ENCODE measurements around the gene TRIM72. TPM values are rescaled to one million over a fixed set of nuclear protein-coding genes. Genes with fewer than 3 reads are reported as not detected.

TRIM72 gene
- total and polyA plus RNA-seq, 2 donors (not counting 3 experiments of a cell fraction or from before 2014, with no cell fraction given), result not detected

DNA sequence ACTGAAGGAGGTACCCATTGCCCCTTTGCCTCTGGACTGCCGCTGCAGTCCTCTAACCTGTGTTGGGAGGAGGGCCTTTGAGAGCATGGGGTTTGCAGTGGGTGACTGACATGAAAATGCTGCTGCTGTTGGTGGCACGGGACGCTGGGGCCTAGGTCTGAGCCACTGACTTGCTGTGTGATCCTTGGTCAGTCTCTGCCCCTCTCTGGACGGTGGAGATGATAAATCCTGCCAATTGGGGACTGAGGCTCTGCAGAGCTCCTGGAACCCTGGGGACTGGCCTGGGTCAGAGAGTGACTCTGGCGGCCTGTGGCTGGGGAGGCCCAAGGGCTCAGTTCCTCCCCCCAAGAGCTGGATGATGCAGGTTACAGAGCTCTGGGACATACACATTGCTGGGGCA, 9.1 kb downstream of the TRIM72 start:
- no TSS peak for BruUV-seq (replicated peaks)
- Histone ChIP-seq H2AFZ (ENCODE audit: low read depth, low read length) (no peak overlapping the region), H3K9me3 (replicated peaks; ENCODE audit: control insufficient read depth, insufficient read depth, low read length) (no peaks in the 10 kb centered on the region), H3K27ac (ENCODE audit: insufficient read depth, low read depth, low read length) (no peak overlapping the region), H3K79me2 (ENCODE audit: control insufficient read depth, insufficient read depth, low read length) (no peaks in the 10 kb centered on the region), H3K4me2 (ENCODE audit: insufficient read depth, low read length) (no peak overlapping the region), H3K4me3 (replicated peaks in 1 of 3; ENCODE audit: insufficient read depth in 1 of 3, low read depth in 1 of 3, low read length in 3 of 3) (no peak overlapping the region), H3K4me1 (ENCODE audit: control insufficient read depth, extremely low read depth, insufficient read depth, low read length) (no peaks in the 10 kb centered on the region), H3K9me1 (replicated peaks; ENCODE audit: control insufficient read depth, extremely low read depth, insufficient read depth, low read length) (no peaks in the 10 kb centered on the region), H4K20me1 (replicated peaks; ENCODE audit: control insufficient read depth, extremely low read depth, insufficient read depth, low read length) (no peaks in the 10 kb centered on the region), H3K27me3 (ENCODE audit: control insufficient read depth in 2 of 2, insufficient read depth in 2 of 2, low read length in 2 of 2) (no peaks in the 10 kb centered on the region), H3K9ac (replicated peaks; ENCODE audit: extremely low read depth, insufficient read depth, low read length) (no peak overlapping the region), H3K36me3 (ENCODE audit: control insufficient read depth in 2 of 2, extremely low read depth in 1 of 2, insufficient read depth in 2 of 2, low read length in 2 of 2) (no peaks in the 10 kb centered on the region)
- CTCF ChIA-PET, result no interaction called here
- dilution Hi-C loops (cut with MboI; ENCODE audit: extremely low pct_ligation_motif_present, low sequenced_read_pairs), result no loop called here
- FAIRE-seq (no peak), DNase-seq (ENCODE audit: low read depth, low spot score) (no peak)
- POLR2A ChIA-PET, result no interaction called here
- TF ChIP-seq, protein P1, sequence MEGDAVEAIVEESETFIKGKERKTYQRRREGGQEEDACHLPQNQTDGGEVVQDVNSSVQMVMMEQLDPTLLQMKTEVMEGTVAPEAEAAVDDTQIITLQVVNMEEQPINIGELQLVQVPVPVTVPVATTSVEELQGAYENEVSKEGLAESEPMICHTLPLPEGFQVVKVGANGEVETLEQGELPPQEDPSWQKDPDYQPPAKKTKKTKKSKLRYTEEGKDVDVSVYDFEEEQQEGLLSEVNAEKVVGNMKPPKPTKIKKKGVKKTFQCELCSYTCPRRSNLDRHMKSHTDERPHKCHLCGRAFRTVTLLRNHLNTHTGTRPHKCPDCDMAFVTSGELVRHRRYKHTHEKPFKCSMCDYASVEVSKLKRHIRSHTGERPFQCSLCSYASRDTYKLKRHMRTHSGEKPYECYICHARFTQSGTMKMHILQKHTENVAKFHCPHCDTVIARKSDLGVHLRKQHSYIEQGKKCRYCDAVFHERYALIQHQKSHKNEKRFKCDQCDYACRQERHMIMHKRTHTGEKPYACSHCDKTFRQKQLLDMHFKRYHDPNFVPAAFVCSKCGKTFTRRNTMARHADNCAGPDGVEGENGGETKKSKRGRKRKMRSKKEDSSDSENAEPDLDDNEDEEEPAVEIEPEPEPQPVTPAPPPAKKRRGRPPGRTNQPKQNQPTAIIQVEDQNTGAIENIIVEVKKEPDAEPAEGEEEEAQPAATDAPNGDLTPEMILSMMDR (IDR thresholded peaks at IDR 0.05; ENCODE audit: extremely low read depth in 1 of 2, insufficient read depth in 1 of 2, low read depth in 1 of 2, low read length in 2 of 2), result no peak
- TF ChIP-seq POLR2A (IDR thresholded peaks at IDR 0.05; ENCODE audit: low read depth, low read length) (no peak), JUN (IDR thresholded peaks at IDR 0.05; ENCODE audit: borderline replicate concordance, insufficient read depth, insufficient read length, low read depth) (no peak), FOS (IDR thresholded peaks at IDR 0.05; ENCODE audit: borderline replicate concordance, insufficient read depth, low read length) (no peak), EZH2 (IDR thresholded peaks at IDR 0.05; ENCODE audit: borderline replicate concordance, low read depth, low read length, severe bottlenecking) (no peak), GATA2 (IDR thresholded peaks at IDR 0.05; ENCODE audit: insufficient read depth, insufficient read length, low read depth, low read length) (no peak), POLR2AphosphoS5 (IDR thresholded peaks at IDR 0.05; ENCODE audit: insufficient read depth, low read depth, low read length) (no peak), MYC (IDR thresholded peaks at IDR 0.05; ENCODE audit: low read depth, low read length) (no peak)
- TF ChIP-seq, protein P2, sequence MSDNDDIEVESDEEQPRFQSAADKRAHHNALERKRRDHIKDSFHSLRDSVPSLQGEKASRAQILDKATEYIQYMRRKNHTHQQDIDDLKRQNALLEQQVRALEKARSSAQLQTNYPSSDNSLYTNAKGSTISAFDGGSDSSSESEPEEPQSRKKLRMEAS (IDR thresholded peaks at IDR 0.05; ENCODE audit: insufficient read depth, insufficient read length), result no peak
- intact Hi-C loops (cut with micrococcal nuclease), result no loop called here

All from endothelial cell of umbilical vein (primary cell).